H7 (cell line): Measurements from ENCODE around the gene CEP290. TPM values are rescaled to one million over a fixed set of nuclear protein-coding genes. Genes with fewer than 3 reads are reported as not detected.

Source experiments
- total RNA-seq: library from RNA; depleted of rRNA; stranded (reverse); fragments of >200 nt; shearing (Covaris generic); gene quantifications from 2 replicates; pipeline ENCODE4 v1.2.3, GENCODE V29; 2014; rRNA removed

The CEP290 gene
- total RNA-seq, 1 experiment from 2014 or later, result 2.9 TPM

Other genes with a start within 250 kb of the CEP290 start
- gene C12orf50, start 112.7 kb downstream of the CEP290 start, total RNA-seq, result not detected in 2 replicates
- gene TMTC3, start 219 bp upstream of the CEP290 start, total RNA-seq, result 34.7 and 35.4 TPM in 2 replicates